Measurements from ENCODE around the gene GARIN5A.
"Not testable (repeated sequence)": the region's sequence is repeated elsewhere in the genome, so short reads cannot be mapped to it uniquely, and the experiment has no call there.

The GARIN5A gene

DNA sequence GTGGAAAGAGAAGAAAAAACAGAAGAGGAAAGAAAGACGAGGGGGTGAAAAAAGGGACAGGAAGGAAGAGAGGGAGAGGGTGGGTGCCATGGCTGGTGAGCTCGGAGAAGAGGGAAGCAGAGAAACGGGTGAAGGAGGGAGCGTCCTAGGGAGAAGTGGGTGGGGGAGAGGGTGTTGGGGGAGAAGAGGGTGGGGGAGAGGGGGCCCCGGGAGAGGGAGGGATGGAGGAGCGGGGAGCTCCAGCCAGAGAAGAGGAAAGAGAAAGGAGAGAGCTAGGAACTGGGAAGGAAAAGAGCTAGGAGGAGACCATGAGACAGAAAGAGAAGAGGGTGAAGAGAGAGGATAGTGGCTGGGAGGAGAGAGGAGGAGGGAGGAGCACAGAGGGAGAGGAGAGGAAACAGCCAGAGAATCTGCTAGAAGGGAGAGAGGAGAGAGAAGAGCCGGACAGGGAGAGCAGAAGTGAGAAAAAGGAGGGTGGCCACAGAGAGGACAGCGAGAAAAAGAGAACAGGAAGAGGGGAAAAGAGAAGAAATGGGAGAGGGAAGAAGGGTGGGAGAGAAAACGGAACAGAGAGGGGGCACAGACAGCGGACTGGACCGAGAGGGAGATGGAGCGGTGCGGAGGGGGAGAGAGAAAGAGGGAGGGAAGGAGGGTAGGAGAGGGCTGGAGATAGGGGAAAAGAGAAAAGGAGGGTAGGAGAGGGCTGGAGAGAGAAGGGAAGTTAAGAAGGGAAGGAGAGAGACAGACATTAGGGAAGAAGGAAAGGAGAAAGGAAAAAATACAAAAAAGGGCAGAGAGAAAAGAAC lies 11.9 kb upstream of the GARIN5A start:
- DNase-seq (ENCODE audit: low spot score) = no peak

- no peak for DNase-seq (ENCODE audit: low spot score)
Observed at GRCh38 chr19:50486823-50487515, 10.3 kb upstream of the GARIN5A start.

GRCh38 chr19:50485284-50485955 lies 8.8 kb upstream of the GARIN5A start:
- no peak for DNase-seq (ENCODE audit: low spot score)

- DNase-seq (ENCODE audit: low spot score) = no peak
Observed at GRCh38 chr19:50482916-50483315, 6.3 kb upstream of the GARIN5A start.

DNA sequence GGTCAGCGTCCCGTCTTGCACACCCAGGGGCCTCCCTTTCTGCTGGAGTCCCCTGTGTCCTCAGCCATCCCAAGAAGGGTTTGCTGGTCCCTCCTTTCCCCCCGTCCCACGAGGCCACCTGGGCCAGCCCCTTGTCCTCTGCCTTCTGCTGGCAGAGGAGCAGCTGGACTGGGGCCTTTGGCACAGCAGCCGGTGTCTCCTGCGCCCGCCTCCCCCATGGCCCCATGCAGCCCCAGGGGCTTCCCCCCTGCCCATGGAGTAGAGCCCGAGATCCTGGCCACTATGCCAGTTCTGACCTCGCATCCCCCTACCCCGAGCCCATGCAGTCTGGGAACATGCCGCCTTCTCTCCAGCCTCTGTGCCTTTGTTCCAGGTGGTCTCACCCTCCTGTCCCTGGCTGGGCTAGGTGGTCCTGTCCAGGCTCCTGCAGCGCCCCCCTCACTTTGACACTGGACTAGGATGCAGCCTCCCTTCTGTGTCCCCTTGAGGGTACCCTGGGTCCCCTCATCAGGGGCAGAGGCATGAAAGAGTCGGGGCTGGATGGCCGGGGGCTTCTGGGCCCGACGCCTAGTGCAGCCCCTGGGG lies 5.7 kb upstream of the GARIN5A start:
- DNase-seq (ENCODE audit: low spot score) = no peak

- no peak for DNase-seq (ENCODE audit: low spot score)
Observed at GRCh38 chr19:50481351-50482149, 4.9 kb upstream of the GARIN5A start.

GRCh38 chr19:50480281-50481111 lies 3.8 kb upstream of the GARIN5A start:
- no peak for DNase-seq (ENCODE audit: low spot score)

DNA sequence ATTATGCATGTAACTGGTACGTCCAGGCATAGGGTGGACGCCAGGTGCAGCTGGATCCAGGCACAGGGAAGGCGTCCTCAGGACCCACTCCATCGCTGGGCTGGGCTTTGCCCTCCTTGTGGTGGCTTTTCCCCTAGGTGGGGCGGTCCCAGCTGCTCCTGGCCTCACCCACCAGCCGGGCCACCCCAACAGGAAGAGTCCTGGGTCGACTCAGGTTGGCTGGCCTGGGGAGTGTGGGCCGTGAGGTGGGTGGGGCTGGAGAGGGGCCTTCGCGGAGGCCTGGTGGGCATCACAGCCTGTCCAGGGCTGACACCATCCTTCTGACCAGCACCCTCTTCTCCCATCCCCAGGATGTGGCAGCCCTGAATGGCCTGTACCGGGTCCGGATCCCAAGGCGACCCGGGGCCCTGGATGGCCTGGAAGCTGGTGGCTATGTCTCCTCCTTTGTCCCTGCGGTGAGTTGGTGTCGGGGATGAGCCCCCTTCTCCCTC lies 3.2 kb upstream of the GARIN5A start:
- DNase-seq (ENCODE audit: low spot score) = no peak

DNA sequence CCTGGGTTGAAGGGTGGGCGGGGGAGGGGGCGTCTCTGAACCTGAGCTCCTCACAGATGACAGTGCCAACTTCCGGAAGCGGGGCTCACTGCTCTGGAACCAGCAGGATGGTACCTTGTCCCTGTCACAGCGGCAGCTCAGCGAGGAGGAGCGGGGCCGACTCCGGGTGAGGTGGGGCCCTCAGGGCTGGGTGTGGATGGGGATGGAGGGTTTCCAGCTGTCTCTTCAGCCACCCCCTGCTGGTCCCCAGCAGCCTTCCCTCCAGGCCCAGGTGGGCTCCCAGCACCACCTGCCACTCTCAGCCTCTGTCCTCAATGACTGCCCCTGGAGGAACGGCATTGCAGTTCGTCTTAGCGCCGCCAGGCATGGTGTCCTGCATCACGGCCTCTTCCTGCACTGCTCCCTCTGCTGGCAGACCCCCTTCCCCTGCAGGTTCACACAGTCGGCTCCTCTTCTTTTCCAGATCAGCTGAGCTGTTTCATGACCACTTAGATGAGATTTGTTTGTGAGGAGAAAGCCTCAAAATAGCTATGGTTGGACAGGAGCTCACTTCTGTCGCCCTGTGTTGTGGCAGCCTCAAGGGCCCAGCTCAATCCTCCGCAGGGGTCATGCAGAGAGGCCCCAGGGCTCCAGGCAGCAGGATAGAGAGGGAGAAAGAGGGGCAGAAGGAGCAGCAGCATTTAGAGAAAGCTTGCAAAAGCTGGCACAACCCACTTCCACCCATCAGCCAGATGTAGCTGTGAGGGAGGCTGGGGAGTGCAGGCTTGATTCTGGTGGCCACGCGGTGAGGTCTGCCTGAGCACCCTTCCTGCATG lies 2.5 kb upstream of the GARIN5A start:
- DNase-seq (ENCODE audit: low spot score) = peak; percentile 73

- no peak for DNase-seq (ENCODE audit: low spot score)
Observed at GRCh38 chr19:50477751-50478515, 1.3 kb upstream of the GARIN5A start.

- no peak for DNase-seq (ENCODE audit: low spot score)
Observed at GRCh38 chr19:50476907-50477238, 225 bp upstream of the GARIN5A start.

DNA sequence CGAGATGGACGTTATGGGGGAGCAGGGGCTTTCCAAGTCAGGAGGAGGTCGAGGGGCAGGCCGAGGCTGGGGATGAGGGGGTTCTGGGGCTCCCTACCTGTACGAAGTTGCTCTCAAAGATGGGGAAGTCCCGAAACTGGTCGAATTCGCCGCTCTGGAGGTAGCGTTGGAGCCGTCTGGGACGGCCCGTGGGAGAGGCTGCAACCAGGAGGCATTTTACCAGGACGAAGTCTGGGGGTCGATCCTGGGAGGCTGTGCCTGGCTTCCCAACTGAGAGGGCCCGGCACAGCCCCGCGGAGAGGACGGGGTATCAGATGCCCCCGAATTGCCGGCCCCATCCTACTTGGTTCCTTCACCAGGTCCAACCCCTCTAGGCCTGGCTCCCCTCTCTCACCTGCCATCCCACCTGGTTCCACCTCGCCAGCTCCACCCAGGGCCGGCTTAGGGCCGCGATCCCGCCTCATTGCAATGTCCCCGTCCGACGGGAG lies 868 bp downstream of the GARIN5A start:
- DNase-seq (ENCODE audit: low spot score) = no peak

DNA sequence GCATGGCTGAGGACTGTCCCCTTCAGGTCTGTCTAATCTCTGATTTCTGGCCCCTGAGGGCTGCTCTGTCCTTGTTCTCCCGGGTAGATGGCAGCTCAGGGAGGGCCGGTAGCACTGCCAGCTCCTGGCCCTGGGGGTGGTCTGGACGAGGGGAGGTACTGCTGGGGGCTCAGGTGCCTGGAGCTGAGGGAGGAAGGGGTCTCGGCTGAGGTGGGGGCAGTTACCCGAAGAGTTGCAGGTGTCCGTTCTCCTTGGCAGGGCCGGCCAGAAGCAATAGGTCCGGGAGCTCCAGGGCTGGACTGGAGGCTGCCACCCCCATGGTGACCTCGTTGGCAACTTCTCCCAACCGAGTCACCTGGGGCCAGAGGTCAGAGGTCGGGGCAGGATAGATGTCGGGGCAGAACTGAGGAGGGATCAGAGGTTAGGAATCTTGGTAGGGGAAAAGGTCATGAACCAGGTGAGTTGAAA lies 1.5 kb downstream of the GARIN5A start:
- no peak for DNase-seq (ENCODE audit: low spot score)

DNA sequence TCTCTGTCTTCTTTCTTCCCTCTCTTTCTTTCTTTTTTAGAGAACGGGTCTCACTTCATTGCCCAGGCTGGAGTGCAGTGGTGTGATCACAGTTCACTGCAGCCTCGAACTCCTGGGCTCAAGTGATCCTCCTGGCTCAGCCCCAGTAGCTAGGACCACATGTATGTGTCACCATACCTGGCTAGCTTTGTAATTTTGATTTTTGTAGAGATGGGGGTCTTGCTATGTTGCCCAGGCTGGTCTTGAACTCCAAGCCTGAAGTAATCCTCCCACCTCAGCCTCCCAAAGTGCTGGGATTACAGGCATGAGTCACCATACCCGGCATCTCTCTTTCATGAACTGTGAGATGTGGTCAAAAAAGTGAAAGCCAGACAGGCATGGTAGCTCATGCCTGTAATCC lies 3.3 kb downstream of the GARIN5A start:
- DNase-seq (ENCODE audit: low spot score) = not testable (repeated sequence)

GRCh38 chr19:50468818-50469217 lies 7.8 kb downstream of the GARIN5A start:
- no peak for DNase-seq (ENCODE audit: low spot score)

- no peak for DNase-seq (ENCODE audit: low spot score)
Observed at GRCh38 chr19:50467566-50467965, 9.1 kb downstream of the GARIN5A start.

DNA sequence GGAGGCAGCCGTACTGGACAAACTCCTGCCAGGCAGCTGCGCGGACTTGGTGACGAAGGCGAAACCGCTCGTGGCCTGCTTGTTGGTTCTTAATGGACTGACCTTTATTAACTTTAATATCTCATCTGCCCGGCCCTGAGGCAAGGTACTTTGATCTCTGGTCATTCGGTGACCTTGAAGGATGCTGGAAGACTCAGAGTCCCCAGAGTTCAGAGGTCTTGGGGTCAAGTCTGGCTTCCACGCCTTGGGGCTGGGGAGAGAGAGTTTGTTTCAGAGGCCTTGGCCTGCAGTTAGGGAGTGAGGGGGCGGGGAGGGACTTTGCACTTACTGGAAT lies 10.0 kb downstream of the GARIN5A start:
- DNase-seq (ENCODE audit: low spot score) = no peak

DNA sequence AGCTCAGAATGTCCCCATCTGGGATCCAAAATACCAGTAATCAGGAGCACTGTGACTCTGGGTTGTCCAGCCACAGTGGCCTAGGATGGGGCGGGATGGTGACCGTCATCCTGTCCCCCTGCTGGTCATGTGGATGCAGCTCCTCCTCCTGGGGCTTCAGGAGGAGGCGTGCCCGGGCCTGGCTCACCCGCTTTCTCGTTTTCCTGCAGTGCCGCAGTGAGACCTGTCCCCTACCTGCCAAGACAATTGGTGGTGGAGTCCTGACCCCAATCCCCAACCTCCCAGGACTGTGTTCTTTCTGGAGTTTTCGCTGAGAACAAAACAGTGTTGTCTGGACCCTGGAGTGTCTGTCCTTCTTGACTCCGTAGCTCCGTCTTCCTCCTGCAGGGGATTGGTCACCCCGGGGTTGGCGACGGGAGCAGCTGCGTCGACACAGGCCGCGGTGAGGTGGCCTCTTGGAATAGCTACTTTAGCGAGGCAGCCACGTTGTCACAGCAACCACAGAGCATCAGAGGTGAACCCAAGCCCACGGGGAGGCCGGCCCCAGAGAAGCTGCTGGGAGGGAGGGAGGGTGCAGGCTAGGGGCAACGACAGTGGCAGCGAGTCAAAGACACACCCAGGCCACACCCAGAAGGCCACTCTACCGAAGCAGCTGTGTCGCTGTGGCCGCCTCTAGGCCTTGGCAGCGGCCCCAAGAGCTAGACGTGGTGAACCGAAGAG lies 10.5 kb downstream of the GARIN5A start:
- DNase-seq (ENCODE audit: low spot score) = no peak
